SK-N-SH treated with all-trans-retinoic acid at 6 μM for 48 hours (cell line): ENCODE data around the gene STAG1.

Experiments
- BACH2 ChIP-seq: fragments of 250-450 bp; sonication (Bioruptor Pico); IDR thresholded peaks from 2 replicates; pipeline ENCODE4 v1.9.0; 2021; ENCODE audit warnings: mild to moderate bottlenecking, borderline replicate concordance
- PATZ1 ChIP-seq: fragments of 250-450 bp; sonication (Bioruptor Pico); IDR thresholded peaks from 2 replicates; pipeline ENCODE4 v1.8.0; 2020; ENCODE audit warnings: mild to moderate bottlenecking, moderate library complexity, borderline replicate concordance
- RARB ChIP-seq: fragments of 250-450 bp; sonication (Bioruptor Pico); IDR thresholded peaks from 2 replicates; pipeline ENCODE4 v1.8.0; 2021; ENCODE audit warnings: mild to moderate bottlenecking, moderate library complexity
- ZFP3 ChIP-seq: fragments of 250-450 bp; sonication (Bioruptor Pico); IDR thresholded peaks from 2 replicates; pipeline ENCODE4 v1.5.0; 2020; ENCODE audit warnings: mild to moderate bottlenecking, moderate library complexity

- TF ChIP-seq ZFP3 (CRISPR knock-in tag) = no peak
- TF ChIP-seq BACH2 = no peak
- TF ChIP-seq RARB = no peak
- TF ChIP-seq PATZ1 (CRISPR knock-in tag) = no peak
Measured at GRCh38 chr3:136503056-136503455, 249.1 kb downstream of the STAG1 start.
